GM18909 (cell line): ENCODE measurements around the gene MACC1.

Experiments used
- ATAC-seq: cut with Tn5 transposase; IDR thresholded peaks from one replicate; pipeline ENCODE4 v1.9.1; 2021; ENCODE audit warnings: mild to moderate bottlenecking; ENCODE audit not compliant: unreplicated experiment, poor library complexity

The MACC1 gene

DNA sequence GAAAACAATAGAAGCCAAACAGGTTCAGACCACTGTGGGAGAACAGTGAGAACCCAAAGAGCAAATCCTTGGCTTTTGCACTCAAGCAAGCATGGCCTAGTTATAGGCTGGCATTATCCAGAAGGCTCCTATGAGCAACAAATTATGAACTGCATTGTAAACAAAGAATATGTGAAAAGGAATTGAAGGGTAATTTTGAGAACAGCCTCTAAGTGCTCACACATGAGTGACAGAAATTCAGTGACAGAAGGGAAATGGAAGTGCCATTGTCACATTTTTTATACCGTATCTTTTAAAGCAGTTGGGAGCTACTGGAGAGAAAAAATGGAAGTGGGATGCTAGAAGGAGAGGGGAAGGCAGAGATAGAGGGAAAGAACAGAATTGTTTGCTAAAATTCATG lies 114.2 kb downstream of the MACC1 start:
- no peak for ATAC-seq

DNA sequence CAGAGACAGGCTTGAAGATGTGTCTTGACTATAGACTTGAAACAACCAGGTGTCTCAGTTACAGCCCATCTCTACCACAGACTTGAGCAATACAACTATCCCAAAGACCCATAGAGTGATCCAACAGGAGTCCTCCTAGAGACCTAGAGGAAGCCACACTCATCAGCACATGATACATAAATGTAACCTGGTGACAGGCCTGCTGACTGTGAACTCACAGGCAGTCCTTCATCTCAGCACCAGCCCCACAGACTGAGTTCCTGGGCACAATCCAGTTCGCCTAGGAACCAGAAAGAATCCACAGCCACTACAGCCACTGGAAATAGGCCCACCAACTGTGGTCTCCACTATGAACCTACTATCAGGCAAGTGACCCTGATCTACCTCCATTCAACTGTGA lies 121.3 kb downstream of the MACC1 start:
- no peak for ATAC-seq

DNA sequence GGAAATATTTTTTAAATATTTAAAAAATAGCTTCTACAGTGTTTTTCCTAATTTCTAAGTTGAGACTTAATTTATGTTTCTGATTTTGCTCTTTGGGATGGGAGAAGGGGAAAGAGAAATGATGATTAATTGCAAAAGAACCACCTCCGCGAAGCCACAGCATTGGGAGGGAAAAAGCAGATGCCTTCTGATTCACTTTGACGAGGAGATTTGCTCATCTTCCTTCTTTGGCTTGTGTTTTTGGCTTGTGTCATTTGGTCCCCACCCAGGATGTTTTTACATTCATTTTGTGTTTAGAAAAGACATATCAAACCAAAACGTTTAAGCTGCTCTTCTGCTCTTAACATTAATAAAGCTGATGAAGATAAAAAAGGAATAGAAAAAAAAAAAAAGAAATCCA lies 121.7 kb downstream of the MACC1 start:
- ATAC-seq: no peak

DNA sequence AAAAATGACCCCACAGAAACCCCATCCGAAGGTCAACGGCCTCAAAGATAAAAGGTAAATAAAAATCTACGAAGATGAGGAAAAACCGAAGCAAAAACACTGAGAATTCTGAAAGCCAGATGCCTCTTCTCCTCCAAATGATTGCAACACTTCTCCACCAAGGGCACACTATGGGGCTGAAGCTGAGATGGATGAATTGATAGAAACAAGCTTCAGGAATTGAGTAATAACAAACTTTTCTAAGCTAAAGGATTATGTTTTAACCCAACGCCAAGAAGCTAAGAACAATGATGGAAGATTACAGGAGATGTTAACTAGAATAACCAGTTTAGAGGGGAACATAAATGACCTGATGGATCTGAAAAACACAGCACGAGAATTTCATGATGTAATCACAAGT lies 127.8 kb downstream of the MACC1 start:
- ATAC-seq: no peak

DNA sequence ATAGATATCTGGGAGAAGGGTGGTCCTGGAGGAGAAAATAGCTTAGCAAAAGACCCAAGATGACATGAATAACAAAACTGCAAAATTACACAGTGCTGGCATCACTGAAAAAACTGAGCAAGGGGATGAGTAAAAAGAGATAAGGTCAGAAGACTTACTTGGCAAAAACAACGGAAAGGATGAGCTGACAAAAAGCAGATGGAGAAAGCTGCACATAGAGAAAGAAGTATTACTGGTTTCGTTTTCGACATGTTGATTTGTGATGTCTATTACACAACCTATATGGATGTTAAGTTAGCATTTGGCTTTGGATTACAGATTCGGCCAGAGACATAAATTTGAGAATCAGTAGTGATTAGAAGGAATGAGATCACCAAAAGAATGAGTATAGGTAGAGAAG lies 132.1 kb downstream of the MACC1 start:
- no peak for ATAC-seq
